Cerebellar nuclear complex (tissue), 1 donor: Measurements from ENCODE around the gene ACTR5.
"Not testable (repeated sequence)": the region's sequence is repeated elsewhere in the genome, so short reads cannot be mapped to it uniquely, and the experiment has no call there.

Experiments
- DNase-seq, 2 experiments: peaks; one replicate each; lab custom pipeline; 2025; lab: John Stamatoyannopoulos, UW

ACTR5 gene

DNA sequence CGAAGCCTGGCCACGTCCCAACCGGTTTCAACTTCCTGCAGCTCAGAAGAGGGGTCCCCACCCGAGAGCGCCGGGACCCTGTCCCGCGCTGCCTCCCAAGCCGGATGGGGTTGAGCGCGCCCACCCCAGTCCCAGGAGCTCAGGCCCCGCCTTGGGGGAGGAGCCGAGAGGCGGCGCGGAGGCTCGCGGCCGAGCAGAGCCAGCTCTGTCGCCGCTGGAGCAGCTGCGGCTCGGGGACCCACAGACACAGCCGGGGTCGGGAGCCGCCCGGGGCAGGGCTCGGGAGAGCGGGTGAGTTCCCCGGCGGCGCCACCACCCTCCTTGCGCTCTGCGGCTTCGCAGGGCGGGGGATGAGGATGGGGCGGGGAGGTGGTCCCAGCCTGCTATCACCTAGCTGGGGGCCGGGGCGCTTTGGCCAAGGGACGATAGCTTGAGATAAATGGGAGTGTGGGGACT lies 57.3 kb downstream of the ACTR5 start, which contains the start of gene PPP1R16B:
Gene PPP1R16B, plus strand, starts transcription at position 196 of the 456 bp plus-strand sequence. CDS start 30,229 bp downstream, outside the sequence.
- DNase-seq = no peak

DNA sequence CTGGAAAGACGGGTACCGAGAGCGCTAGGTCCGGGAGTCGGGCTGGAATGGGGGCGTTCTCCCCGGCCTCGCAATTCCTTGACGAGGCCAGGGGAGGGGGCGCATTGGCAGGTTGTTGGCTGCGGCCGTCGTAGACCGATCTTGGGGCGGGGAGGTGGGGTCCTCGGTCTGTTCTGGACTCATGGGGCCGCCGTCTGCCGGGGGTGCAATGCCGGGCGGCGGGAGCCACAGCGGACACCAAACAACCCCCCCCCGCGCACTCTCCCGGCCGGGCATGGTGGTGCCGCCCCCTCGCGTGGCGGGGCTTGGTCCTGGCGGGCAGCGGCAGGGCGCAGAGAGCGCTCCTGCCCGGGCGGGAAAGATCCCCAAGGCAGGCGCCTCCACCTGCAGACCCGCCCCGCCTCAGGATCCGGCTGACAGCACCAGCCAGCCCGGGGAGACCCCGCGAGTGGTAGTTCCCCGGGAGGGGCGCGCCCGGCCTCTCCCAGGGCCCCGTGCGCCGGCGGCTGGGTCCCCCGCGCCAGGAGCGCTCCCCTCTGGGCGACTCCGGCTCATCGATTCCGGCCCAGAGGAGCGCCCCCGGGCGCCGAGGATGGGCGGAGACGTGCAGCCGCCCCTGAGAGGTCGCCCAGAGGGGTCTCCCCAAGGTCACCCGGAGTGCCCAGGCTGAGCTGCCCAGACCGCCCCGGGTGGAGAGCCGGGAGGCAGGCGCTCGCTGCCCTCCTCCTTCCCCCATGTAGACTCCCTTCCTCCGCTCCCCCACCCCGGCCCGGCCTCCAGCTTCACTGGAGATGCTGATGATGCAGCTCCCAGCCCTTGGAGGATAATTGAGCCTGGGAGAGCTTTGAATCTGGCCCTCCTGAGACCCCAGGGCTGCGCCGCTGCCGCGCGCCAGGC lies 57.9 kb downstream of the ACTR5 start:
- DNase-seq = no peak

GRCh38 chr20:38806855-38807655 lies 58.8 kb downstream of the ACTR5 start:
- no peak for DNase-seq

DNA sequence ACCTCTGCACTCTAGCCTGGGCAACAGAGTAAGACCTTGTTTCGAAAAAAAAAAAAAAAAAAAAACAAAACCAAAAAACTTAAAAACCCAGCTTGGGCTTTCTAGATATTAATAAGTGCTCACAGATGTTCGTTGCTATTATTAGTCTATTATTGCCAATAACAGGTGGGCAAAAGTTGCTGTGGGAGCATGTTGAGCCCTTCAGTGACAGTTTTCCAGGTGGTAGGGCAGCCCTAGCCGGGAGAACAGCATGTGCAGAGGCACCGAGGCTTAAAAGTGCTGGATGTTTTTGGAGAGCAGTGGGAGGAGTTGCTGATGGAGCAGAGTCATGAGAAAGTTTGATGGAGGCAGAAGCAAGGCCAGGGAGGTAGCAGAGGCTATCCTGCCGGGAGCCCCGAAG lies 61.7 kb downstream of the ACTR5 start:
- DNase-seq = no peak

DNA sequence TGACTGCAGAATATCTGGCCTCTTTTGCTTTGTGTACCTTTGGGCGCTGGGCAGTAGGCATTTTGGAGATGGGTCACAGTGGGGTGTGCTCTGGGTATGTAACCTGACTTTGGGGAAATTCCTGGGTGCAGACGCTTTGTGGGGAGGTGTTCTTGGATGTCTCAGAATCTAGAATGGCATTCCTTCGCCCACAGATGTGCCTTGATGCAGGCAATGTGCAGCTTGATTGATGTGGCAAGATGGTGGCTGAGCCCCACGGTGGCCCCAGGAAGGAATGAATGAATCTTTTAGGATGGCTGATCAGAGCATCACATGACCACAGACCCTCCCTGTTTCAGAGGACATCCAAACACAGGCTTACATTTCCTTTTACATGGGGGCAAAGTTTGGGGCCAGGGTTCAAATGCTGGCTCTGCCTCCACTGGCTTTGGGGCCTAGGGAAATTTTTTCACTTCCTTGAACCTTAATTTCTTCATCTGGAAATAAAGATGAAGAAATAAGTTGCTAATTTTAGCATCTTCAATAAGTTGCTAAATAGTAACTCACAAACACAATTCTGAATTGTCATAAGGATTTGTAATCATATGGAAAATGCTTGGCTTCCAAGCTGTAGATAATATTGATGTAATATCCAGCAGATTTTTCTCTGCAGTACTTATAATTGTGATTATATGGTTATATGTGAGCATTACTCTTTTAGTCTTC lies 62.8 kb downstream of the ACTR5 start:
- no peak for DNase-seq

GRCh38 chr20:38811769-38812168 lies 63.5 kb downstream of the ACTR5 start:
- no peak for DNase-seq

DNA sequence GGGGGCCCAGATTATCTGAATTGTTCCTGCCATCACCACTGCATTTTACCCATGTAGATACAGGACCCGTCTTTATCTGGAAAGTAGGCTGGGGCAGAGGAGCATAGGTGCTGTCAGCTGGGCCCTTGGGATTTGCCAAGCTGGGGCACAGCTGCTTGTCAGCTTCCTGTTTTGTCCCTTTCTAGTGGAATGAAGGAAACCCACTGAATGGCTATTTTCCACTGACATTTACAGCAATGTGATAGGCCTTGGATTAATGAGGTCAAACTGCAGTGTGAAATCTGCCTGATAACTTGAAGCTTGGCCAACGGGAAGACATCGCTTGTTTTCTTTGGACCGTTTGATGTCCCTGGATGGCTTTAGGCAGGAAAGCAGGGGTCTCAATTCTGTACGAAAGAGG lies 63.9 kb downstream of the ACTR5 start:
- no peak for DNase-seq

DNA sequence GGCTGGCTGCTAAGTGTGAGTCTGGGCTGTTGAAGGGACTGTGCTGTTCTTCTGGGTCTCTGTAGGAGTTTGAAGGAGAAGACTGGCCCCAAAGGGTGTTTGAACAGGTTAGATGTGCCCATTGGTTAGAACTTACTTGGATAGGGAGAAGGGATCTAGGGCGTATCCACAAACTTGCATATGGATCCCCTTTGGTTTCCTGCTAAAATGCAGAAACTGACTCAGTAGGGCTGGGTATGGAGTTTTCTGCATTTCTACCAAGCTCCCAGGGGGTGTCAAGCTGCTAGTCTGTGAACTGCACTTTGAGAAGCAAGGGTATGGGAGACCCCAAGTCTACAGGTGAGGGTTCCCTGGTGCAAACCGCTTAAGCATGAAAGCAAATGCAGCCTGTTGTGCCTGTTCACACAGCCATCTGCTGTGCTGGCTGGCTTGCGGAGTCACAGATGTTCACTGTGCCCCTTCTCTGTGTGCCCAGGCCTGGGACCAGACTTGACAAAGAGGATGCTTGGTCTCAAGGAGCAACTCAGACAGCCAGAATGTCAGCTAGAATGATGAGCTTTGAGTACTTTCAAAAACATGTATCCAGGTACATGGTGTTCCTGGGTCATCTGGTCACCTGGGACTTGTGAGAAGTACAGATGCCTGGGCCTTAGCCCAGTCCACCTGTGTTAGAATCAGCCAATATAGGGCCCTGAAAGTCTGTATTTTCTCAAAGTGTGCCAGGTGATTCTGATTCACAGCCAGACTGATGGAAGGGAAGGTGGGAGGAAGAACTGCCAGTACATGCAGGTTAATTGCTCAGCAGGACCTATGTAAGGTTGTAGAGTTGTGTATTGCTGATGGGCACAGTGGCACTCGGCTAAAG lies 64.7 kb downstream of the ACTR5 start:
- DNase-seq = no peak

GRCh38 chr20:38813574-38813962 lies 65.3 kb downstream of the ACTR5 start:
- not testable (repeated sequence) for DNase-seq

GRCh38 chr20:38815446-38815845 lies 67.2 kb downstream of the ACTR5 start:
- DNase-seq = no peak

GRCh38 chr20:38818113-38819065 lies 70.1 kb downstream of the ACTR5 start:
- no peak for DNase-seq
